ENCODE measurements around the gene BCL2L1.

DNA sequence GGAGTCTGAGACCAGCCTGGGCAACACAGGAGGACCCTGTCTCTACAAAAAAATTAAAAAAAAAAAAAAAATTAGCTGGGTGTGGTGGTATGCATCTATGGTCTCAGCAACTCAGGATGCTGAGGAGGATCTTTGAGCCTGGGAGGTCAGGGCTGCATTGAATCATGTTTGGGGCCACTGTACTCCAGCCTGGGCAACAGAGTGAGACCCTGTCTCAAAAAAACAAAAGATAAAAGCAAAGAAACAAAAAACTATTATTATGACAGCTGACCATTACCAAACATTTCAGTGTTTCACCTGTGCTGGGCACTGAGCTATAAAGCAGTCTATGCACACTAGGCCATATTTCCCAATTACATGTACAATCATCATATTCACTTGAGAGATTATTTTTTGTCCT, 49.2 kb downstream of the BCL2L1 start:
- no peak for TF ChIP-seq CTCF (IDR thresholded peaks at IDR 0.05; ENCODE audit: poor library complexity, severe bottlenecking)
- TF ChIP-seq EP300 (conservative IDR thresholded peaks at IDR 0.05; ENCODE audit: poor library complexity, severe bottlenecking), result no peak
- TF ChIP-seq EZH2 (IDR thresholded peaks at IDR 0.05; ENCODE audit: borderline replicate concordance, insufficient read depth, low read length, poor library complexity, severe bottlenecking), result no peak
- TF ChIP-seq, protein P1, sequence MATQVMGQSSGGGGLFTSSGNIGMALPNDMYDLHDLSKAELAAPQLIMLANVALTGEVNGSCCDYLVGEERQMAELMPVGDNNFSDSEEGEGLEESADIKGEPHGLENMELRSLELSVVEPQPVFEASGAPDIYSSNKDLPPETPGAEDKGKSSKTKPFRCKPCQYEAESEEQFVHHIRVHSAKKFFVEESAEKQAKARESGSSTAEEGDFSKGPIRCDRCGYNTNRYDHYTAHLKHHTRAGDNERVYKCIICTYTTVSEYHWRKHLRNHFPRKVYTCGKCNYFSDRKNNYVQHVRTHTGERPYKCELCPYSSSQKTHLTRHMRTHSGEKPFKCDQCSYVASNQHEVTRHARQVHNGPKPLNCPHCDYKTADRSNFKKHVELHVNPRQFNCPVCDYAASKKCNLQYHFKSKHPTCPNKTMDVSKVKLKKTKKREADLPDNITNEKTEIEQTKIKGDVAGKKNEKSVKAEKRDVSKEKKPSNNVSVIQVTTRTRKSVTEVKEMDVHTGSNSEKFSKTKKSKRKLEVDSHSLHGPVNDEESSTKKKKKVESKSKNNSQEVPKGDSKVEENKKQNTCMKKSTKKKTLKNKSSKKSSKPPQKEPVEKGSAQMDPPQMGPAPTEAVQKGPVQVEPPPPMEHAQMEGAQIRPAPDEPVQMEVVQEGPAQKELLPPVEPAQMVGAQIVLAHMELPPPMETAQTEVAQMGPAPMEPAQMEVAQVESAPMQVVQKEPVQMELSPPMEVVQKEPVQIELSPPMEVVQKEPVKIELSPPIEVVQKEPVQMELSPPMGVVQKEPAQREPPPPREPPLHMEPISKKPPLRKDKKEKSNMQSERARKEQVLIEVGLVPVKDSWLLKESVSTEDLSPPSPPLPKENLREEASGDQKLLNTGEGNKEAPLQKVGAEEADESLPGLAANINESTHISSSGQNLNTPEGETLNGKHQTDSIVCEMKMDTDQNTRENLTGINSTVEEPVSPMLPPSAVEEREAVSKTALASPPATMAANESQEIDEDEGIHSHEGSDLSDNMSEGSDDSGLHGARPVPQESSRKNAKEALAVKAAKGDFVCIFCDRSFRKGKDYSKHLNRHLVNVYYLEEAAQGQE (IDR thresholded peaks at IDR 0.05; ENCODE audit: borderline replicate concordance), result no peak
- TF ChIP-seq MXI1 (conservative IDR thresholded peaks at IDR 0.05; ENCODE audit: poor library complexity, severe bottlenecking), result no peak
- TF ChIP-seq SMC3 (conservative IDR thresholded peaks at IDR 0.05; ENCODE audit: poor library complexity), result no peak
